ENCODE measurements around the gene CRACR2A. TPM values are rescaled to one million over a fixed set of nuclear protein-coding genes. Genes with fewer than 3 reads are reported as not detected.

CRACR2A gene
- total and polyA plus RNA-seq, 2 of the 13 experiments (the other 11 are each of a cell fraction or from before 2014, with no cell fraction given): 0.09 to 0.20 TPM

DNA sequence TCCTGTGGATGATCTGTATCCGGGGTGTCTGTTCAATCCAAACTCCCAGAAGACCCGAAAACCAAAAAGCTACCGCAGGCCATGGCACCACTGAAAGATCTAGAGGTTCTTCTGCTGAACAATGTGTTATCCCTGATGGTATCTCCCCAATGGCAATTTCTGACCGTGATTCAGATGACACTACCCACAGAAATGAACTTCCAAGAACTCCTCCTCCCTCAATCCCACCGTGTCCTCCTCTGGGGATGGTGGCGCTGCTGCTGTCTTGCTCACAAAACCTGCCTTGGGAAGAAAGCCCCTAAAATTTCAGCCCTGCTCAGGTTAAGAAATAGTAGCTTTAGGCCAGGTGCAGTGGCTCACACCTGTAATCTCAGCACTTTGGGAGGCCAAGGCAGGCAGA lies 7.8 kb downstream of the CRACR2A start:
- no peak overlapping the region for H3K4me2 ChIP-seq (ENCODE audit: low read depth, low read length)
- CTCF ChIA-PET (ENCODE audit: low intra/inter-chr PET ratio, low total read pairs): no interaction called here
- BruUV-seq (replicated peaks): no TSS peak

DNA sequence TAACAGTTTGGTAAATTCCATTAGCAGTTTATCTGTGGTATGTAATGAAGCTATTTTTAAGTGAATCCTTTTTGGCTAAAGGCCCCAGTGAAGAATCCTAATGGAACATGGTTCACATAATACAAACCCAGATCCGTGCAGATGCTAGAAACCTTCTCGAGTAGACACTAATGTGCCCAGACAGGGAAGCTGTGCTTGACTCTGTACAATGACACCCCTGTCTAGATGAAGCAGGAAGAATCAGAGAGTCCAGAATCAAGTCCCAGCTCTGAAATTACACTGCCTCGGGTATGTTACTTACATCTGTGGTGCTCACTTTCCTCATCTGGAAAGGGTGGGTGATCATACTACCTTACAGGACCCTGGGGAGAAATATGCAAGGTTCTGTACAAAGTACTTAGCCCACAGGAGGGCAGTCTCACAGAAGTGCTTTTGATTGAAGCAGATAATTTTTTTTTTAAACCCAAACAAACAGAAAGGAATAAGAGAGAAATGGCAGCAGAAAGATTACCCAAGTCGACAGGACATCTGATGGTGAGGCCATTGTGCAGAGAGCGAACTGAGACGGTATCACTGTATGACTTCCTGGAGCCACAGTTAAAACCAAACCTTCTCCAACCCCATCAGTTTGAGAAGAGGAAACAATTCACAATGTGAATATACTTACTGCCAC lies 8.5 kb downstream of the CRACR2A start:
- H3K4me2 ChIP-seq (ENCODE audit: low read depth, low read length): no peak overlapping the region
- no peaks in the 10 kb centered on the region for H3K4me1 ChIP-seq (ENCODE audit: insufficient read depth, low read length)
- no peak for ATAC-seq
- no peak for FAIRE-seq
- H3K4me3 ChIP-seq (replicated peaks in 1 of 3; ENCODE audit: insufficient read depth in 1 of 3, low read depth in 2 of 3, low read length in 3 of 3): no peak overlapping the region
- WGBS (ENCODE audit: low lambda C conversion rate): 19% methylated on average over 6 of the region's 6 CpGs
- no peak for DNase-seq (ENCODE audit: low spot score)
- no TSS peak for BruUV-seq (replicated peaks)
- no peak overlapping the region for H2AFZ ChIP-seq (ENCODE audit: low read length)
- ChIA-PET CTCF (ENCODE audit: low intra/inter-chr PET ratio, low total read pairs) (no interaction called here), POLR2A (no interaction called here)
- TF ChIP-seq ZNF441 (CRISPR knock-in tag; IDR thresholded peaks at IDR 0.05; ENCODE audit: borderline replicate concordance): no peak
- no peak for TF ChIP-seq FOSL2 (CRISPR knock-in tag; IDR thresholded peaks at IDR 0.05)
- TF ChIP-seq SRSF9 (IDR thresholded peaks at IDR 0.05; ENCODE audit: borderline replicate concordance, insufficient read depth, low read depth, low read length, poor library complexity, severe bottlenecking): no peak
- H3K36me3 ChIP-seq (replicated peaks in 1 of 2; ENCODE audit: control insufficient read depth in 1 of 2, insufficient read depth in 2 of 2, low read length in 2 of 2): no peaks in the 10 kb centered on the region
- in situ Hi-C loops (cut with HindIII; ENCODE audit: extremely low pct_ligation_motif_present, low pct_unique_long_range_greater_than_20kb): no loop called here
- no peak overlapping the region for H3K9ac ChIP-seq (ENCODE audit: insufficient read depth, low read depth, low read length)
- no peak overlapping the region for H3K27ac ChIP-seq (ENCODE audit: extremely low read length, insufficient read depth, low read length)
- intact Hi-C loops (cut with micrococcal nuclease; ENCODE audit: unreplicated experiment): no loop called here
- no peaks in the 10 kb centered on the region for H3K9me3 ChIP-seq (ENCODE audit: low read length)
- peaks cover 0 to 9% of the 10 kb centered on the region in 2 experiments; a peak in 1 of 5 replicates for H3K27me3 ChIP-seq (ENCODE audit: control insufficient read depth in 1 of 2, insufficient read depth in 2 of 2, low read length in 2 of 2)
- H3K79me2 ChIP-seq (ENCODE audit: insufficient read depth, low read length): no peaks in the 10 kb centered on the region
- H4K20me1 ChIP-seq (ENCODE audit: insufficient read depth, low read length): no peaks in the 10 kb centered on the region

More for the DNA sequence above, 7.8 kb downstream of the CRACR2A start:
- Histone ChIP-seq H3K9me3 (ENCODE audit: low read length) (no peaks in the 10 kb centered on the region), H4K20me1 (ENCODE audit: insufficient read depth, low read length) (no peaks in the 10 kb centered on the region), H3K36me3 (replicated peaks in 1 of 2; ENCODE audit: control insufficient read depth in 1 of 2, insufficient read depth in 2 of 2, low read length in 2 of 2) (no peaks in the 10 kb centered on the region), H3K27me3 (ENCODE audit: control insufficient read depth in 1 of 2, insufficient read depth in 2 of 2, low read length in 2 of 2) (peaks cover 0 to 9% of the 10 kb centered on the region in 2 experiments; a peak in 1 of 5 replicates), H3K9ac (ENCODE audit: insufficient read depth, low read depth, low read length) (no peak overlapping the region), H2AFZ (ENCODE audit: low read length) (no peak overlapping the region), H3K27ac (ENCODE audit: extremely low read length, insufficient read depth, low read length) (no peak overlapping the region), H3K4me3 (replicated peaks in 1 of 3; ENCODE audit: insufficient read depth in 1 of 3, low read depth in 2 of 3, low read length in 3 of 3) (no peak overlapping the region), H3K79me2 (ENCODE audit: insufficient read depth, low read length) (no peaks in the 10 kb centered on the region), H3K4me1 (ENCODE audit: insufficient read depth, low read length) (no peaks in the 10 kb centered on the region)
- intact Hi-C loops (cut with micrococcal nuclease; ENCODE audit: unreplicated experiment): no loop called here
- POLR2A ChIA-PET: no interaction called here
- DNase-seq (ENCODE audit: low spot score) (no peak), FAIRE-seq (no peak), ATAC-seq (no peak)
- WGBS (ENCODE audit: low lambda C conversion rate): 74% methylated on average over 6 of the region's 6 CpGs
- TF ChIP-seq ZNF124 (CRISPR knock-in tag; IDR thresholded peaks at IDR 0.05): no peak
- TF ChIP-seq, protein P1, sequence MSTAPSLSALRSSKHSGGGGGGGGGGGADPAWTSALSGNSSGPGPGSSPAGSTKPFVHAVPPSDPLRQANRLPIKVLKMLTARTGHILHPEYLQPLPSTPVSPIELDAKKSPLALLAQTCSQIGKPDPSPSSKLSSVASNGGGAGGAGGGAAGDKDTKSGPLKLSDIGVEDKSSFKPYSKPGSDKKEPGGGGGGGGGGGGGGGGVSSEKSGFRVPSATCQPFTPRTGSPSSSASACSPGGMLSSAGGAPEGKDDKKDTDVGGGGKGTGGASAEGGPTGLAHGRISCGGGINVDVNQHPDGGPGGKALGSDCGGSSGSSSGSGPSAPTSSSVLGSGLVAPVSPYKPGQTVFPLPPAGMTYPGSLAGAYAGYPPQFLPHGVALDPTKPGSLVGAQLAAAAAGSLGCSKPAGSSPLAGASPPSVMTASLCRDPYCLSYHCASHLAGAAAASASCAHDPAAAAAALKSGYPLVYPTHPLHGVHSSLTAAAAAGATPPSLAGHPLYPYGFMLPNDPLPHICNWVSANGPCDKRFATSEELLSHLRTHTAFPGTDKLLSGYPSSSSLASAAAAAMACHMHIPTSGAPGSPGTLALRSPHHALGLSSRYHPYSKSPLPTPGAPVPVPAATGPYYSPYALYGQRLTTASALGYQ (CRISPR knock-in tag; IDR thresholded peaks at IDR 0.05): no peak
- in situ Hi-C loops (cut with HindIII; ENCODE audit: extremely low pct_ligation_motif_present, low pct_unique_long_range_greater_than_20kb): no loop called here

Data from HepG2 (cell line).